Measurements from ENCODE around the gene MAP4K4.
A peak's percentile ranks its signal among the peaks of the same experiment; 100 is the strongest.

The MAP4K4 gene

DNA sequence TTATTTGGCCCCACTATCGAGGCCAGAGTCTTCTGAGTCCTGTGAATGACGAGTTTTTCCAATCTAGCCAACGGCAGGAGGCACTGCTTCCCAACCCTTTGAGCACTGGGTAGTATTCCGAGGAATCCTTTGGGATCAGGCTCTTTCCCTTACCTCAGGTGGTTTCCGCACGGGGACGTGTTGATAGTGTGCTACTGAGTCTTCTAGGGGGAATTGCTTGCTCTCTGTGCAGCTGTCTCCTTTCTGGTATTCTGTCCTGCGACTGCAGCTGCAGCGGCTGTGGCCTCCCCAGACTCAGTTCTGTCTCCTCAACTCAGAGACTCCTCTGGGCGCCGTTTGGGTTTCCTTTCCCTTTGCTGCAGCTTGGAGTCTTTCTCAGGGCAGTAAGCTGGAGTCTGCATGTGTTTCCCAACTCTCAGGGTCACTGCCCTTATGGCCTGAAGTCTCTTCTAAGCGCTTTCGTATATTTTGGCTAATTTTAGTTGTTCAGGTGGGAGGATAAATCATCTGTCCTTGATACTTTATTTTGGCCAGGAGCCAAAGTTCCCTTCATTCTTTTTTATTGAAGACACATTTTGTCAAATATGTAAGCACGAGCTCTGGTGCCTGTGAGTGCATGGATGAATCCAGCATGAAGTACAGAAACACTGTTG is 118.4 kb downstream of the MAP4K4 start:
- no peak for DNase-seq (ENCODE audit: low spot score)

DNA sequence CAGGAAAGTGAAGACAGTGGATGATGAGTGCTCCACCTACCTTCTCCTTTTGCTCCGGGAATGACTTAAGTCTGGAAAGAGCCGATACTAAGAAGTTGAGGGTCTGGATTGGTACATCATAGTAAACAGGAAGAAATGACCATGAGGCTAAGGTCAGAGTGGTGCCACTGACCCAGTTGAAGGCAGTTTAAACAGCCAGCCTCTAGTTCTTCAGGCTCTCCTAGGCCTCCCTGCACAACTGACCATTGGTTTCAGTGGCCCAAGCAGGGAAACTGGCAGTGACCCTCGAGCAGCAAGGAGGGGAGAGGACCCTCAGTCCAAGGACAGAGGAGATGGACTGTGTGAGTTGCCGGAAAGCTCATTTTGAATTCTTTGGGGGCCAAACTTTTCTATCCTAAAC is 119.1 kb downstream of the MAP4K4 start:
- DNase-seq (ENCODE audit: low spot score), result no peak

DNA sequence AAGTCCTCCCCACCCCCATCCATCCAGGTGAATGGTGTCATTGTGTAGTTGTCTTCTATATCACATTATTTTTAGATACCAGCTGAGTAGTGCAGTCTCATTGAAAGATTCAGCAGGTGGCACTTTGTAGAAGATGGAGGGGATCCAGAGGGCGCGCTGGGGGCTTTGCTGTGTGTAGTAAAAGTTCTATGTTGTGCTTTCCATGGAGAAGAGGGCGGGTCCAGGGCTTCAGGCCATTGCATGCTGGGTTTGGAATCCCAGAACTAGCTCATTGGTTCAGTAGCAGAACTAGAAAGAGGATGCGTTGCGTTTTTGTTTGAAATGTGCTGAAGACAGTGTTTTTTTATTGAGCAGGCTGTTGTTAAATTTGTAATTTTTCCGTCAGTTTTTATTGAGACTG is 120.0 kb downstream of the MAP4K4 start:
- DNase-seq (ENCODE audit: low spot score), result no peak

DNA sequence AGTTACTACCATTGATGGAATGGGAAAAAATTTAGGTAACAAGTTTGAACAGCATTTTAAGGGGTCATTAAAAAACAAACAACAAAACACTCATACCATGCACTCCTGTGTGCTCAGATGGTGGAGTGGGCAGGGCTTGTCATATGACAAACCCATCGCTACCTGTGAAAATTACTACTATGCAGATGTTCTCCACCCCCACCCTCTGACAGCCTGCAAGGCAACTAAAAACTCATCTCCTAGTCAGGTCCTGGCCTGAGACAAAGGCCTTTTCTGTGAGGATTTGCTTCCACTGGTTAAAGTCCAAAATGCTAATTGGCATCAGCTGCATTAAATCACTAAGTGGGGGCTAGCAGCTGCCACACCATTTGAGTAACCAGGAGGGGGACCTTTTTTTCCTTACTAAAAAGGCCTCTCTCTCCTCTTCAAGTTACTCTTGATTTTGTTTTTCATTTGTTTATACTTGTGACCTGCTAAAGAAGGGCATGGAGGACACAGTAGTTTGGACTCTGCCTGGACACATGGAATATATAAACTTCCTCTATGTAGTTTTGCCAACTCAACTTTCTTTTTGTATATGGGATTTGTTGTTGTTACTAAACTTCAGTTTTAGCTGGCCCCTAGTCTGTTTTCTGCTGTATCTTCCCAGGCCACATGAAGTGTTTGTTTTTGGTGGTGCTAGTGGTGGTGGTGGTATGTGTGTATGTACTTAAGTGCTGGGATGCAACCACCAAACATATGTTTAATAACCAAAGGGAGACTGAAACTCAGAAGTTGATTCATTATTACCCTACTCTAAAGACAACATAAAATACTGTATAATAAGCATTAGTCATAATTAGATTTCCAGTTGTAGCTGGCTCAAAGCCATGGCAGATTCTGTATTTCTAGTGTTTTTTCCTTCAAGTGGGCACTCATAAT is 121.3 kb downstream of the MAP4K4 start:
- peak; percentile 89 for DNase-seq (ENCODE audit: low spot score)

DNA sequence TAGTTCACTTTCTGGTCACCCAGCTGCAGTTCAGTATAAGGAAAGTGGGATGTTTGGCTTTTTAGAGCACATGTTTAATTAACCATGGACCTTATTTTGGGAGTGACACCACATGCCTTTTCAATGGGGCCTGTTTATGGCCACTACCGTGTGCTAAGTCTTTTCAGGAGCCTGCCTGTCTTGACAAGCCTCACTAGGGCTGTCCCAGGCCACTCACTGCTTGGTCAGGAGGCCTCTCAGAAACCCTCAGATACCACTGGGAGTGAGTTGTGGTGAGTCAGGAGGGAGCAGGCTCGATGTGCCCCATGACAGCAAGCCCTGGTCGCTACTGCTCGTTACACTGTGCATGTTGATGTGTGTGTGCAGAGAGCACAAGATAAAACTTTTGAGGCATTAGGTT is 123.0 kb downstream of the MAP4K4 start:
- peak; percentile 23 for DNase-seq (ENCODE audit: low spot score)

DNA sequence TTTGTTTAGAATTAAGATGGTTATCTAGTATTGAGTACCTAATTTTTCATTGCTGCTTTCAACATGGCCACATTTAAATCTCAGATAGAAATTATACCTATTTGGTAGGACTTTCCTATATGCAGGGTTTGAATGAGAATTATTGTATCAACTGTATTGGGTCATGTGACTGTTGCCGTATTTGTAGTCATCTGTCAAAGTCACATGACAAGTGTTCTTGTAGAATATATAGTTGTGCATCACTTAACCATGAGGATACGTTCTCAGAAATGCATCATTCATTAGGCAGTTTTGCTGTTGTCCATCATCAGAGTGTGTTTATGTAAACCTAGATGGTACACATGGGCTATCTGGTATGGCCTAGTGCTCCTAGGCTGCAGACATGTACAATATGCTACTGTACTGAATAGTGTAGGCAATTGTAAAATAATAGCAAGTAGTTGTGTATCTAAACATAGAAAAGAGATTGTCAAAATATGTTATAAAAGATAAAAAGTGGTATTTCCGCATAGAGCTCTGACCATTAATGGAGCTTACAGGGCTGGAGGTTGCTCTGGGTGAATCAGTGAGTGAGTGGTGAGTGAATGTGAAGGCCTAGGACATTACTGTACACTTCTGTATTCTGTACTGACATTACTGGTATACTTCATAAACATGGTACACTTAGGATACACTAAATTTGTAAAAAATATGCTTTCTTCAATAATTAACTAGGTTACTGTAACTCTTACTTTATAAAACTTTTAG is 123.7 kb downstream of the MAP4K4 start:
- no peak for DNase-seq (ENCODE audit: low spot score)

DNA sequence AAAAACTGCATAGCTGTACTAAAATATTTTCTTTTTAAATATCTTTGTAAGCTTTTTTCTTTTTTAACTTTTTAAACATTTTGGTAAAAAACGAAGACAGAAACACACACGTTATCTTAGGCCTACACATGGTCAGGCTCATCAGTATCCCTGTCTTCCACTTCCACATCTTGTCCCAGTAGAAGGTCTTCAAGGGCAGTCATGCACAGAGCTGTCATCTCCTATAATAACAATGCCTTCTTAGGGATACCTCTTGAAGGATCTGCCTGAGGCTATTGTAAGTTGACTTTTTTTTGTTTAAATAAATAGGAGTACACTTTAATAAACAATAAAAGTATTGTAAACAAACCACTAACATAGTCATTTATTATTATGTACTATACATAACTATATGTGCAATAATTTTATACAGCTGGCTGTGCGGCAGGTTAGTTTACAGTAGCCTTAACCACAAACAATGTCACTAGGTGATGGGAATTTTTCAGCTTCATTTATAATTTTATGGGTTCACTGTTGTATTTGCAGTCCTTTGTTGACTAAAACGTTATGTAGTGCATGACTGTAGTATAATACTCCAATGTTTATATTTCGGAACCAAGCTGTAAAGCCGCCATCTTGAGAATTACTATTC is 124.4 kb downstream of the MAP4K4 start:
- DNase-seq (ENCODE audit: low spot score), result no peak

DNA sequence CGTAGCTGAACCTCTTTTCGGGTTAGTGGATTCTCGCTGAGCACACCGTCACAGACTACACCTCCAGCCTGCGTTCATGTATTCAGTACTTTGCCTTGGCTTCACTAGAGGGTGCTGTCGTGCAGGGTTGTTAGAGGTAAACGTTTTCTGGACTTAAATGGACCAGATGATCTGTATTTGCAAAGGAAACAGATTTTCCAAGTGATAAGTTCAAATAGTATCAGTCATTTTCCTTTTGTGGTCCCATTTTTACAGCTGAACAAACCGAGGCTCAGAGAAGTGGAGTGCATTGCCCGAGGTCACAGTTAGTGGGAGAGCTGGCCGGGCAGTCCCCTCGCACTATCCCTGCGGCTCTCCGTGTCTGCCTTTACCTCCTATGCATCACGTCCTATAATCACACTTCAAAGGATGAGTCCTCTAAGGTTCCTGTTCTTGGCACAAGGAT is 125.9 kb downstream of the MAP4K4 start:
- peak; percentile 31 for DNase-seq (ENCODE audit: low spot score)

DNA sequence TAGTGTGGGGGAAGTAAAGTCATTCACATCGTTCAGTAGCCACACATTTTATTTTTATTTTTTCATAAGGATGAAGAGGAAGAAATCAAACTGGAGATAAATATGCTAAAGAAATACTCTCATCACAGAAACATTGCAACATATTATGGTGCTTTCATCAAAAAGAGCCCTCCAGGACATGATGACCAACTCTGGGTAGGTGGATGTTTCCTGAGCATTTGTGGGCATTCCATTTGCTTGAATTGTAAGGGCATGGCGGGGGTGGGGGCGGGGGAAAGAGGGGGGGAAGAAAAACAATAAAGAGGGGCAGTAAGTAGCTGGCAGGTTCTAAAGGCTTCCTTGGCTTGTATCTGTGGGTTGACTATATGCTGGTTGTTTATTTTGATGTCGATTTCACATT is 126.4 kb downstream of the MAP4K4 start:
- DNase-seq (ENCODE audit: low spot score), result no peak

DNA sequence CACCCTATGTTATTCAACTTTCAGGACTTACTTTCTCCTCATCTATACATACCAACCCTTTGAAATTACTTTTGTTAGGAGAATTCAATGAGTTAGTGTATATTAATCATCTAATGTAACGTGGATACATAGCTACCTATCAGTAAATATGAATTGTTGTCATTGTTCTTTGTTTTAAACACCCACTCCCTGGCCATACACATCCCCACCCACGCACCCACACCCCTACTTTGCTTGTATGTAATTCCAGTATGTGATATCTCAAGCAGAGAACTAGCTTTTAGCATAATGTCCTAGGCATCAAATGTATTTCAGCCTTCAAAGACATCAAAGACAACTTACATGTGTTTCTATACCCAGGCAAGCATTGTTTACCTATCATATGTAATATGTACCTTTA is 129.2 kb downstream of the MAP4K4 start:
- peak; percentile 54 for DNase-seq (ENCODE audit: low spot score)

DNA sequence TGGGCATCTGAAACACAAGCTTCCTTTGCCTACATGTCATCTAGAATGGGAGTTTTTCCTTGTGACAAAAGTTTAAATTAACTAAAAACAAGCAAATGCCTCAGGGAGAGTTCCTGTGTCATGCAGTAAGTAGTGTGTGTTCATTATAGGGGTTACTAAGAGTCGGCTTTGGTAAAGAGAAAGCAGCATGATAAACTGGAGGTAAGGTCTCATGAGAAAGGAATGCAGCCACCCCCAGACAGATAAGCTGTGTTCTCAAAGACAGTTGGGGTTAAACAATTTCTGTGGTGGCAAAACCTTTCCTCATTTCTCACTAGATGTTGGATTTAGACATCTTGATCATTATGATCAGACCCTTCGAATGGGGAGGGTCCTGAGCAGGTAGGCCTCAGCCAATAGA is 129.7 kb downstream of the MAP4K4 start:
- DNase-seq (ENCODE audit: low spot score), result peak; percentile 84

DNA sequence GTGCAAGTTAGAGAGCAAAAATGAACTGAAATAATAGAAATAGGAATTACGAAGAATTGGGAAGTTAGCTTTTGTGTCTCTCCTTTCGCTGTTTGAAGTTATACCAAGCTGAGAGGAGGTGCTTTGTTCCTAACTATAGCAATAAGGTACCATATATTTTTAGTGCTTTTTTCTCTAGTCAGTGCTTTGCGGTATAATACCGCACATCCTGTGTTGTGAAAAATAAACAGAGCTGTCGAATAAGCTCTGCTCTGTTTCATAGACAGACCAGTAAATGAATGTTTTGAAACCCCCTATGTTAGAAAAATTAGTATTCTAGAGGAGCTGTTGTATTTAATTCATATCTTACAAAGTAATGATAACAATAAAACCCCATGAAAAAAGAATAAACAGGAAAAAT is 130.8 kb downstream of the MAP4K4 start:
- no peak for DNase-seq (ENCODE audit: low spot score)

DNA sequence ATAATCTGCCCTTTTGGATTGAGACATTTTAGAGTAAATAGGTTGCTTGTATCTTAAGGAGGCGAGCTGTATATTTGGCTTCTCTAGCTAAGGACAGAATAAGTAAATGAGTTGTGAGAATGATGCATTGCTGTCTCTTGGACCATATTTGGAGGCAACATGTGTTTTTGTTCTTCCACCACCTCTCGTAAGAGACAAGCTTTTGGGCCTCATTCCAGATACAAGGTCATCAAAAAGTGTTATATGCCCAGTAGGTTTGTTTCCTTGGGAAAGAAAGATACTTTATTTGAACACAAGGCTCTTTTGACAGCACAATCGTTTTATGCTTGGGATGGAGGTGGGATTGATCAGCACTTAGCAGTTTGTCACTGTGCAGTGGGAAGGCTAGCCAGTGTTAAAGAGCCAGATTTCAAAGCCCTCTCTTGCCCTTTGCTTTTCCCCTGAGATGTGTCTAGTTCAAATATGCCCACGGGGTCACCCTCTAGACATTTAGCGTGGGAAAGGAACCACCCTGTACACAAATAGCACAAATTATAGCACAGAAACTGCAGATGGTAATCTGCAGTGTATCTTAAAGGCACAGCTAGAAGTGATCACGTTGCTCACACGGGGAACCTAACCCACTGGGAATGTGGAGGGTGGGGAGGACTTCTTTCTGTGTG is 131.3 kb downstream of the MAP4K4 start:
- no peak for DNase-seq (ENCODE audit: low spot score)

DNA sequence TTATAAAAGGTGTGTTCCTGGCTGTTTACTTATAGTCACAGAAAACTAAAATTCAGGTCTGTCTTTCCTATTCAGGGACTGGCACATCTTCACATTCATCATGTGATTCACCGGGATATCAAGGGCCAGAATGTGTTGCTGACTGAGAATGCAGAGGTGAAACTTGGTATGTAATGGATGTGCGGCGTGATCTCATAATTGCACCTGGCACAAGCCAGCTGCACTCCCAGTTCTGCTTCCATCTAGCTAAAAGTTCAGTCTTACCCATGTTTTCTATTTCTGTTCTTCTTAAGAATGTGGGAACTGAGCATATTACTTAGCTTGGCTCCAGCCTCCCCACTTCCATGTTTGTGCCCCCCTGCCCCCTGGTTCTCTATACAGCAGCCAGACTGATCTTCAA is 131.9 kb downstream of the MAP4K4 start:
- DNase-seq (ENCODE audit: low spot score), result no peak

DNA sequence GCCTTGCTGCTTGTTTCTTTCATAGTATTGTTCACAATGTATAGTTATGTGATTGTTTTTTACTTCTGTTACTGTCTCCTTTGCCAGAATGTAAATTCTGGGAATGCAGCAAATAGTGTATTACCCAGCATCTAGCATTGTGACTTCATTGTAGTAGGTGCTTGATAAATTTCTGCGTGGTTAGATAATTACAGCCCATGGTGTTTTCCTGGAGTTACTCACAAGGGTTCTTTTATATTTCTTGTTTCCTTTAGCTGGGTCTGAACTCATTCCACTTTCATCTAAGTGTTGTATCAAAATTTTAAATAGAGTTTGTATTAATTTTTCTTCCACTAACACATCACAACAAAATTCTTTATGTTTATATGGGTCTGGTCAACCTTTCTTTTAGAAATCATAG is 132.6 kb downstream of the MAP4K4 start:
- no peak for DNase-seq (ENCODE audit: low spot score)

DNA sequence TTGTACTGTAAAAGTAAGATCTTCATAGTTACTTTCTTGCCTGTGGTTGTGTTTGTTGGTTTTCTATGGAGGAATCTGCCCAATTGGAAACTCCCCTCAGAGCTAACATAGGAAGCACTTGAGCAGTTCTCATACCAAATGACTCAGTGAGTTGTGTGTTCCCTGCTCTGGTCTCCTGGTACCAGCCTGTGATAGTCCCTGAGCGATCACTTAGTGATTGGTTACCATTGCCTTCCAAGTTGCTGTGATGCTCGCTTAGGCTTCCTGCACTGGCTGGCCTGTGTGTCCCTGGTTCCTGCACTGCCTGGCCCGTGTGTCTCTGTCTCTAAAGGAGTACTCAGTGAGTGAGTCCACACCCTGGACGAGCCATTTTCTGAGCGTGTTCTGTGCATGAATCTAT is 133.0 kb downstream of the MAP4K4 start:
- DNase-seq (ENCODE audit: low spot score), result no peak

DNA sequence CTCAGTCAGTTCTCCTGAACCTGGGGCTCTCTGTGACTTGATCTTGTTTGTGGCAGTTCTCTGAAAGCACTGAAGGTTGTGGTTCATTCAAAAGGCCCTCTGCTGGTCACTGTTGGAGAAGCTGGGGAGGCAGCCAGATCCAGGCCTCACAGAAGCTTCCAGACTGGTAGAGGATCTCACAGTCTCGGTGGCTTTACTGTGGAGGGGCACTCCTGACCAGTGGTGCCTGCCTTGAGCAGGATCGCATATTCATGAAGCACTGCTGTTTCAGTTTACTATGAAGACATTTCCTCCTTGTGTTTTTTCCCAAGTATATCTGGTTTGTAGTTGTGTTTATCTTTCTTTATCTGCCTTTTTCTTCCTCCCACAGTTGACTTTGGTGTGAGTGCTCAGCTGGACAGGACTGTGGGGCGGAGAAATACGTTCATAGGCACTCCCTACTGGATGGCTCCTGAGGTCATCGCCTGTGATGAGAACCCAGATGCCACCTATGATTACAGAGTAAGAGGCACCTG is 133.9 kb downstream of the MAP4K4 start:
- peak; percentile 66 for DNase-seq (ENCODE audit: low spot score)

DNA sequence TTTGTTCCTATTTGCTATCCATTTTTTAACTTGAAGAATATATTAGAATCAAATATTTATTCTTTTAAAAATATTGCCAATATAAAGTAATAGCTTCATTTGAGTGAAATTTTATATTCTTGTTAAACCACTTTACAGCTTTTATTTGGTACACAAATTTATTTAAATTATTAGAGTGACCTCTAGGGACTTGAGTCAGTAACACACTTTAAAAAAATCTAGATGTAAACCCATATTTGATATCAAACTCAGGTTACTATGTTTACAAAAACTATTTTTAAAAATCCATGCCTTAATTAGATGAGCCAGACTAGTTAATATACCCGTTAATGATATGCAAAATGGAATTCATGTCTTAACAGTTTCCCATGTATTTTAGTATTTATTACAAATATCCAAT is 134.6 kb downstream of the MAP4K4 start:
- DNase-seq (ENCODE audit: low spot score), result peak; percentile 30

DNA sequence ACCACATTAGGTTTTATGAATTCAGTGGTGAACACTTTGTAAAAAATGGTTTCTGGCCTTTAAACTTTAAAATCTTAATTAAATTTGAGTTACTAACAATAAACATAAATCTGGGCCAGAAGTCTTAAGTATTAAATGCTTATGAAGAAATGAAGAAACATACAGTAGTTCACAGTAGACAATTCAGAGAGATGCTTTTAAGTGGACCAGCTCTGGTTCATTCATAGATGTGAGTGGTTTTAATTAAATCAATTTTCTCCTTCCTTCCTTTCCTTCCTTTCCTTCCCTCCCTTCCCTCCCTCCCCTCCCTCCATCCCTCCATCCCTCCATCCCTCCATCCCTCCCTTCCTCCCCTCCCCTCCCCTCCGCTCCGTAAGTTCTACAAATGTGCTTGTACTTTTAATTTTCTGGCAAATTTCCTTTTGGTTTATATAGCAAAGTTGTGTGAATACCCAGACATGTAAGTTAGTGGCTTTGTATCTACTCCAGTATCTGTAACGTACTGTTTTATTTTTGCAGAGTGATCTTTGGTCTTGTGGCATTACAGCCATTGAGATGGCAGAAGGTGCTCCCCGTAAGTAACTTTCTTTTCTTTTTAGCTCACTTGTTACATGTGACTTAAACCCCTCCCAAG is 136.5 kb downstream of the MAP4K4 start:
- DNase-seq (ENCODE audit: low spot score), result no peak

DNA sequence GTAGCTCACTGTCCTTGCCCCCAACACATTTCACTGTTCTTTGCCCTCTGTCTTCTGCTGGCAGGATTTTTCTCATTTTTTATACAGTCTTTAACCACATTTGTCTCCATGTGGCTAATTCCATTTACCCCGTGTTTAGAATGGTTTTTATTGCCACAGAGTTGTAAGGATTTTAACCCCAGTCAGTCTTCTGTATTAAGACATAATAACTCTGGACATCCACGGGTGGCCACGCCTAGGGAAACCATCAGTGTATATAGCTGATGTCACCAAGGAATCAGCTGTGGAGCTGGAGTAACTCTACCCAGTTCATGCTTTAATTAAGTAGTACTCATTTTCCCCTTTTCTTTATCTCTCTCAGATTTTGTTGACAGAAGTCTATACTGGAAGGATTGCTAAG is 139.8 kb downstream of the MAP4K4 start:
- no peak for DNase-seq (ENCODE audit: low spot score)
